GM21619 (cell line): ENCODE data around the gene PPP4R3B.
A peak's percentile ranks its signal among the peaks of the same experiment; 100 is the strongest.

ENCODE experiments used
- ATAC-seq: cut with Tn5 transposase; IDR thresholded peaks from one replicate; pipeline ENCODE4 v1.9.1; 2021; ENCODE audit not compliant: unreplicated experiment

Gene PPP4R3B

GRCh38 chr2:55617175-55618024, at the start of gene PPP4R3B:
PPP4R3B (minus strand) TSS chr2:55617622; CDS start chr2:55617285, 337 bp downstream.
- peak; percentile 84 for ATAC-seq

GRCh38 chr2:55653255-55653654, 35.8 kb upstream of the PPP4R3B start:
- no peak for ATAC-seq

GRCh38 chr2:55649211-55649610, 31.8 kb upstream of the PPP4R3B start:
- no peak for ATAC-seq

GRCh38 chr2:55636831-55637230, 19.4 kb upstream of the PPP4R3B start:
- no peak for ATAC-seq

GRCh38 chr2:55628931-55629330, 11.5 kb upstream of the PPP4R3B start:
- ATAC-seq = no peak

GRCh38 chr2:55627915-55628314, 10.5 kb upstream of the PPP4R3B start:
- ATAC-seq = no peak

GRCh38 chr2:55621802-55622201, 4.4 kb upstream of the PPP4R3B start:
- no peak for ATAC-seq

- no peak for ATAC-seq
Observed at GRCh38 chr2:55620123-55620779, 2.8 kb upstream of the PPP4R3B start.

GRCh38 chr2:55618275-55619055, 1.0 kb upstream of the PPP4R3B start:
- peak; percentile 36 for ATAC-seq

- no peak for ATAC-seq
Observed at GRCh38 chr2:55618025-55618274, 528 bp upstream of the PPP4R3B start.

GRCh38 chr2:55616551-55617174, 759 bp downstream of the PPP4R3B start:
- peak; percentile 12 for ATAC-seq

- no peak for ATAC-seq
Observed at GRCh38 chr2:55611997-55612396, 5.4 kb downstream of the PPP4R3B start.

GRCh38 chr2:55610954-55611743, 6.3 kb downstream of the PPP4R3B start:
- ATAC-seq = no peak

- ATAC-seq = no peak
Observed at GRCh38 chr2:55609938-55610578, 7.4 kb downstream of the PPP4R3B start.

- no peak for ATAC-seq
Observed at GRCh38 chr2:55609193-55609794, 8.1 kb downstream of the PPP4R3B start.

GRCh38 chr2:55607717-55608116, 9.7 kb downstream of the PPP4R3B start:
- ATAC-seq = no peak

- ATAC-seq = no peak
Observed at GRCh38 chr2:55604027-55604565, 13.3 kb downstream of the PPP4R3B start.

- no peak for ATAC-seq
Observed at GRCh38 chr2:55601849-55602248, 15.6 kb downstream of the PPP4R3B start.

- ATAC-seq = no peak
Observed at GRCh38 chr2:55598056-55598795, 19.2 kb downstream of the PPP4R3B start.
